Trophoblast cell (in vitro differentiated cells and primary cell): Measurements from ENCODE around the gene FOXK1.

Source experiments
- DNase-seq, 2 donors: peaks; one replicate each; pipeline ENCODE4 v3.0.0-alpha.2; 2016
- H2AFZ ChIP-seq: 2 replicates; pipeline ENCODE4 v1.6.1; 2013; ENCODE audit warnings: low read length, moderate library complexity, mild to moderate bottlenecking; ENCODE audit not compliant: insufficient read depth, poor library complexity
- H2AK5ac ChIP-seq: 2 replicates; pipeline ENCODE4 v1.6.1; 2013; ENCODE audit warnings: mild to moderate bottlenecking, low read length
- H2BK120ac ChIP-seq: 2 replicates; pipeline ENCODE4 v1.6.1; 2013; ENCODE audit warnings: low read length, mild to moderate bottlenecking, moderate library complexity; ENCODE audit not compliant: insufficient read depth, poor library complexity
- H2BK12ac ChIP-seq: 2 replicates; pipeline ENCODE4 v1.6.1; 2013; ENCODE audit warnings: mild to moderate bottlenecking, low read length, moderate library complexity
- H2BK5ac ChIP-seq: 2 replicates; pipeline ENCODE4 v1.6.1; 2013; ENCODE audit warnings: low read length, low read depth, moderate library complexity, mild to moderate bottlenecking; ENCODE audit not compliant: poor library complexity
- H3K14ac ChIP-seq: 2 replicates; pipeline ENCODE4 v1.6.1; 2013; ENCODE audit warnings: mild to moderate bottlenecking, low read length
- H3K18ac ChIP-seq: 2 replicates; pipeline ENCODE4 v1.6.1; 2013; ENCODE audit warnings: mild to moderate bottlenecking, low read length
- H3K23ac ChIP-seq: 2 replicates; pipeline ENCODE4 v1.6.1; 2013; ENCODE audit warnings: low read length
- H3K27ac ChIP-seq: 2 replicates; pipeline ENCODE4 v1.5.1; 2013; ENCODE audit warnings: low read depth, mild to moderate bottlenecking, inconsistent platforms, low read length, moderate library complexity
- H3K27me3 ChIP-seq: 2 replicates; pipeline ENCODE4 v1.6.1; 2013; ENCODE audit warnings: inconsistent platforms, mild to moderate bottlenecking, low read length, moderate library complexity; ENCODE audit not compliant: insufficient read depth
- H3K36me3 ChIP-seq, 2 experiments: 1 replicate in 1 of 2; 2 replicates in 1 of 2; pipeline ENCODE4 v1.6.1; 2013; ENCODE audit warnings: low read length in 2 of 2, mild to moderate bottlenecking in 2 of 2, moderate library complexity in 1 of 2; ENCODE audit not compliant: insufficient read depth in 2 of 2, control insufficient read depth in 1 of 2
- H3K4ac ChIP-seq: 2 replicates; pipeline ENCODE4 v1.6.1; 2013; ENCODE audit warnings: low read depth, mild to moderate bottlenecking, low read length, moderate library complexity
- H3K4me1 ChIP-seq, 2 experiments: 1 replicate in 1 of 2; 2 replicates in 1 of 2; pipeline ENCODE4 v1.6.1; 2013; ENCODE audit warnings: low read length in 2 of 2, mild to moderate bottlenecking in 2 of 2, moderate library complexity in 1 of 2; ENCODE audit not compliant: insufficient read depth in 2 of 2, control insufficient read depth in 1 of 2
- H3K4me2 ChIP-seq: 2 replicates; pipeline ENCODE4 v1.6.1; 2013; ENCODE audit warnings: inconsistent platforms, mild to moderate bottlenecking, low read length, moderate library complexity
- H3K4me3 ChIP-seq: 2 replicates; pipeline ENCODE4 v1.5.1; 2013; ENCODE audit warnings: mild to moderate bottlenecking, low read depth, low read length, inconsistent platforms
- H3K79me1 ChIP-seq: one replicate; pipeline ENCODE4 v1.6.1; 2013; ENCODE audit warnings: low read length
- H3K79me2 ChIP-seq: 2 replicates; pipeline ENCODE4 v1.6.1; 2013; ENCODE audit warnings: low read length, mild to moderate bottlenecking; ENCODE audit not compliant: control insufficient read depth, insufficient read depth, poor library complexity
- H3K9ac ChIP-seq: 2 replicates; pipeline ENCODE4 v1.6.1; 2013; ENCODE audit warnings: mild to moderate bottlenecking, low read length
- H3K9me3 ChIP-seq: 2 replicates; pipeline ENCODE4 v1.6.1; 2013; ENCODE audit warnings: low read depth, mild to moderate bottlenecking, control low read depth, inconsistent platforms, low read length; ENCODE audit not compliant: insufficient read depth
- H4K12ac ChIP-seq: 2 replicates; pipeline ENCODE4 v1.6.1; 2013; ENCODE audit warnings: low read depth, mild to moderate bottlenecking, low read length, moderate library complexity
- H4K8ac ChIP-seq: 2 replicates; pipeline ENCODE4 v1.6.1; 2013; ENCODE audit warnings: low read depth, mild to moderate bottlenecking, low read length, moderate library complexity
- H4K91ac ChIP-seq: one replicate; pipeline ENCODE4 v1.6.1; 2013; ENCODE audit warnings: low read depth, mild to moderate bottlenecking, low read length, moderate library complexity
- WGBS: extraction: QIAGEN DNeasy Blood & Tissue Kit; methylation state at CpG from one replicate; pipeline ENCODE4 v1.1.7; 2013; ENCODE audit warnings: missing lambda C conversion rate; ENCODE audit not compliant: insufficient read length, insufficient coverage; ENCODE audit errors: extremely low coverage; 5-methylcytosine and 5-hydroxymethylcytosine counted together

The FOXK1 gene

DNA sequence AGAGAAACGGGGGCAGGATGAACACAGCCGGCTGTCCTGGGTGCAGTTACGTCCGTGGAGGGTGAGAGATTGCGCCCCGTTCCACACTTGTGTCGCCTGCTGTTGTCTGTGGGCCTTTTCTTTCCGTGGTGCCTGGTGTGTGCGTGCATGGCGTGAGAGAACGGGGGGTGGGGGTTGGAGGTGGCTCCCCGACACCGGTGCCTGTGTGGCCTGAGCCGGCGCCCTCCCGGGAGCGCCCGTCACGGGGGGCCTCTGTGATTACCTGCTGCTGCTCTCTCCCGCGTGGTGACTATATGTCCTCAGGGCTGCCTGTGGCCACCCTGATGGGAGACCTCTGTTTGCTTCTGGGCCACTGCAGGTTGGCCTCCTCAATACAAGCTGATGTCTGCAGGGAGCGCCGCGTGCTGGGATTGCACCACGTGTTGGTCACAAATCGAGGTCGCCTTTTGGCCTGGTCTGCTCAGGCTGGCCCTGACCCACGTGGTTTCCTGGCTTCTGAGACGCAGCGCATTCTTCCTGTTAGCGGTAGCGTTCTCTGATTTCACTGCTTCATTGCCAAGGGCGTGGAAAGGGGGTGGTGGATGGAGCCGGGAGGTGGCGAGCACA, 82.4 kb downstream of the FOXK1 start:
- no peak for DNase-seq
- Histone ChIP-seq H3K4me3 (peak overlapping the region; percentile 10), H3K27me3 (no peaks in the 10 kb centered on the region)

GRCh38 chr7:4765776-4766490, 83.8 kb downstream of the FOXK1 start:
- Histone ChIP-seq H3K4ac (no peak overlapping the region), H3K27me3 (no peaks in the 10 kb centered on the region), H3K4me2 (no peak overlapping the region), H3K36me3 (peaks cover 45 to 46% of the 10 kb centered on the region in 2 experiments), H3K14ac (no peak overlapping the region), H2BK120ac (no peak overlapping the region), H3K79me1 (no peaks in the 10 kb centered on the region), H3K4me1 (no peaks in the 10 kb centered on the region), H3K9me3 (no peaks in the 10 kb centered on the region), H4K8ac (no peak overlapping the region), H2BK12ac (no peak overlapping the region), H3K18ac (no peak overlapping the region), H4K12ac (no peak overlapping the region), H3K9ac (no peak overlapping the region), H4K91ac (no peak overlapping the region), H3K79me2 (no peaks in the 10 kb centered on the region), H3K4me3 (no peak overlapping the region), H3K27ac (no peak overlapping the region), H2AFZ (no peak overlapping the region), H3K23ac (no peak overlapping the region), H2BK5ac (no peak overlapping the region), H2AK5ac (no peak overlapping the region)
- WGBS, result no CpG with 5 or more reads among the region's 23 CpGs
- DNase-seq, result no peak

More for the DNA sequence above, 82.4 kb downstream of the FOXK1 start:
- Histone ChIP-seq H3K4me1 (no peaks in the 10 kb centered on the region), H3K4me2 (no peak overlapping the region), H3K23ac (no peak overlapping the region), H3K14ac (no peak overlapping the region), H3K79me2 (no peaks in the 10 kb centered on the region), H3K4ac (no peak overlapping the region), H4K8ac (no peak overlapping the region), H3K9me3 (no peaks in the 10 kb centered on the region), H3K79me1 (no peaks in the 10 kb centered on the region), H3K18ac (no peak overlapping the region), H2AK5ac (no peak overlapping the region), H3K36me3 (peaks cover 49% of the 10 kb centered on the region in 2 experiments), H3K27ac (no peak overlapping the region), H4K91ac (no peak overlapping the region), H2BK120ac (no peak overlapping the region), H4K12ac (no peak overlapping the region), H2AFZ (no peak overlapping the region), H2BK5ac (no peak overlapping the region), H2BK12ac (no peak overlapping the region), H3K9ac (no peak overlapping the region)
- WGBS, result no CpG with 5 or more reads among the region's 35 CpGs

DNA sequence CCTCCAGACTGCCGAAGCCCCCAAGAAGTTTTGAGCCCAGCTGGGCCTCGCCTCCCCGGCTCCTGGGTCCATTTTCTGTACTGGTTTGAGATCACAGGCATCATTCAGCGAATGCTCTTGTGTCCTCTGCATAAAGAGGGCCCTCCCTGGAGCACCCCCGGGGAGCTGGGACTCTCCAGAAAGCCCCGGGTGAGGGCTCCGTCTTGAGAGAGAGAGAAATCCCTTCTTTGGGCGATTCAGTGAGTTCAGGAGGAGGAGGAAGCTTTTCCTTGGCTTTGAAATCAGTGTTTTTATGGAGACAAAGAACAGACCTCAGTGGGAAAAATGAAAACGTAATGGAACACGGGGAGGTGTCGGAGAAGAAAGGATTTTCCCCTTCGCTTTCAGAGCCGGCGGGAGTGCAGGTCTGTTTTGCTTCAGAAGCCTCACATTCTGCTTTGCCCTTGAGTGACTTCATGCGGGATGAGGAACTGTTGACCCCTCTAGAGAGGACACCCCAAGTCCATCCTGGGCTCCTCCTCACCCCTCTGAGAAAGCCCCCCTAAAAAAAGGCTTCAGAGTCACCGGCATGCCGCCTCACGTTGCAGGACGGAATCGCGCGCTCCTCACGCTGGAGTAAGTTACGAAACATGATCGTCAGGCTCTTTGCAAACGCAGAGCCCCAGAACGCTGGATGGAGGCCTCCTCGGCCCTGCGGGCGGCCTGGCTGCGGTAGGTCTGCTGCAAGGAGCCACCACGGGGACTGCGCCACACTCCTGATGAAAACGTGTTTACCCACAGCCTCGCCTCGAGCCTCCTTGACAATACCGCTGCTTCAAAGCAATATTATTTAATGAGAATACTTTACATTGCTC, 84.8 kb downstream of the FOXK1 start:
- Histone ChIP-seq H2AK5ac (no peak overlapping the region), H3K9ac (no peak overlapping the region), H3K18ac (no peak overlapping the region), H3K79me2 (no peaks in the 10 kb centered on the region), H3K79me1 (no peaks in the 10 kb centered on the region), H3K4me2 (no peak overlapping the region), H3K9me3 (no peaks in the 10 kb centered on the region), H4K12ac (no peak overlapping the region), H3K14ac (no peak overlapping the region), H3K4me1 (no peaks in the 10 kb centered on the region), H3K36me3 (peaks cover 36 to 40% of the 10 kb centered on the region in 2 experiments), H2BK5ac (no peak overlapping the region), H2BK12ac (no peak overlapping the region), H4K91ac (no peak overlapping the region), H3K4ac (no peak overlapping the region), H3K27ac (no peak overlapping the region), H3K27me3 (no peaks in the 10 kb centered on the region), H4K8ac (no peak overlapping the region), H3K4me3 (no peak overlapping the region), H2AFZ (no peak overlapping the region), H3K23ac (no peak overlapping the region), H2BK120ac (no peak overlapping the region)
- no peak for DNase-seq
- WGBS, result no CpG with 5 or more reads among the region's 37 CpGs

DNA sequence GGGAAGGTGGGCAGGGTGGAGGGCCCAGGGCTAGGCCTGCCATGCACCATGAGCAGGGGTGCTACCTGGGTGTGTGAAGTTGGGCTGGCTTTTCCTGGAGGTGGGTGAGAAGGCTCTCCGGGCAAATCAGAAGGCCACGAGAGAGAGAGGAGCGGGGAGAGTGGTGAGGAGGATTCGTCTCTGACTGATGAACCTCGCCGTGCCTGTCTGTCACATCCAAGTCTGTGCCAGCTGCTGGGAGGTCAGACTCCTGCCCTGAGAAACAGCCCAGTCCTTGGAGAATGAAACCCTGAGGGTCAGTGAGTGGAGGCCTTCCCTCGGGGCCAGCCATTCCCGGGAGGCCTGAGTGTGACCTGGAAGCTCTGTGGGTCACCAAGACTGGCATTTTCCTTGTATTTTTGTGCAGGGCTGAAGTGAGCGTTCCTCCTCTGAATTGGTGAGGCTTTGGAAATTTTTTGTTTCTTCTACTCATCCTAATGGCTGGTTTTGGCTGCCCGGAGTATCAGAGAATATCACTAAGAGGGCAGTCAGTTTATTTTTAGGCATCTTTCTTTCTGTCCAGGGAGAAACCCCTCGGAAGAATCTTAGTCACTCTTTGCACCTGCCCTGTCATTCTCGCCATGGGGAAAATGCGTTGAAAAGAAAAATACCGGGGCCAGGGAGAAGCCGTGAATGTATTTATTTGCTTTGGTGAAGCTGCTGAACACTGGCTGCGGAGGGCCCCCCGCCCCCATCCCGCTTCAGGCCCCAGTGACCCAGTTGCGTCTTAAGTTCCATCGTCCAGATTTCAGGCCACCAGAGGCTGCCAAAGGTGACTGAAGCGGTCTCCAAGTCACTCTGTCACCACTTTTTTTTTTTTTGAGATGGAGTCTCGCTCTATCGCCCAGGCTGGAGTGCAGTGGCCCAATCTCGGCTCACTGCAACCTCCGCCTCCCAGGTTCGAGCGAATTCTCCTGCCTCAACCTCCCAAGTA, 86.8 kb downstream of the FOXK1 start:
- H3K9me3 ChIP-seq, result no peaks in the 10 kb centered on the region
- H4K8ac ChIP-seq, result no peak overlapping the region
- H3K79me2 ChIP-seq, result no peaks in the 10 kb centered on the region
- H4K12ac ChIP-seq, result no peak overlapping the region
- no peak overlapping the region for H3K4me2 ChIP-seq
- no peak overlapping the region for H2AFZ ChIP-seq
- H3K9ac ChIP-seq, result no peak overlapping the region
- no peak overlapping the region for H3K14ac ChIP-seq
- no peak overlapping the region for H3K18ac ChIP-seq
- no peak overlapping the region for H3K23ac ChIP-seq
- no peaks in the 10 kb centered on the region for H3K4me1 ChIP-seq
- H3K27me3 ChIP-seq, result no peaks in the 10 kb centered on the region
- no peaks in the 10 kb centered on the region for H3K79me1 ChIP-seq
- H3K4me3 ChIP-seq, result no peak overlapping the region
- no peak overlapping the region for H2BK5ac ChIP-seq
- no peak for DNase-seq
- H2AK5ac ChIP-seq, result no peak overlapping the region
- WGBS, result no CpG with 5 or more reads among the region's 27 CpGs
- no peak overlapping the region for H2BK120ac ChIP-seq
- H4K91ac ChIP-seq, result no peak overlapping the region
- H3K27ac ChIP-seq, result no peak overlapping the region
- peaks cover 16 to 20% of the 10 kb centered on the region in 2 experiments for H3K36me3 ChIP-seq
- H2BK12ac ChIP-seq, result no peak overlapping the region
- H3K4ac ChIP-seq, result no peak overlapping the region
